ENCODE measurements around the gene TMEM247.

DNA sequence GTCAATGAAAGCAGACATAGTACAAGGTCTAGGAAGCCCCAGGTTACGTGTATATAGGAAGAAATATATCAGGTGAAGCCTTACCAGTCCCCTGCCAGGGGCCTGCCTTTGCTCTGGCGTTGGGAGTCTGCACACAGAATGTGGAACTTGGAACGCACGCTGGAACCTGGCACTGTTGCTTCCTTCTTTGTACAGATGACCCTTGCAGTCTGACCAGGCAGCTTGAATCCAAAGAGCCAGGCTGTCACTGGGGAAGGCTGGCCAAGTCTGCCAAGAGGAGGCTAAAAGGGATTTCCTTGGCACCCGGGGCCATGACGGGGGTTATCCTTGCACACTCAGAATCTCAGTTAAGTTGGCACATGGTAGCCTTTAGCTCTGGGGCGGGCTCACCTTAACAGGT, 39.5 kb downstream of the TMEM247 start:
- TF ChIP-seq EP300 (IDR thresholded peaks at IDR 0.05; ENCODE audit: borderline replicate concordance in 1 of 2, low read depth in 2 of 2, low read length in 2 of 2) (no peak), MAFK (IDR thresholded peaks at IDR 0.05; ENCODE audit: low read depth, low read length) (no peak), CBX8 (IDR thresholded peaks at IDR 0.05; ENCODE audit: borderline replicate concordance, low read depth, low read length) (no peak), NANOG (IDR thresholded peaks at IDR 0.05; ENCODE audit: insufficient read depth, low read depth, low read length, poor library complexity, severe bottlenecking) (no peak)

Data from H1 (cell line).